ENCODE measurements around the gene GABBR2.

GABBR2 gene

GRCh38 chr9:98686961-98687855 lies 21.5 kb downstream of the GABBR2 start:
- TF ChIP-seq CREB1 (IDR thresholded peaks at IDR 0.05; ENCODE audit: low read depth), result no peak
- TF ChIP-seq EGR1 (IDR thresholded peaks at IDR 0.05), result no peak
- no peak for TF ChIP-seq RAD21 (IDR thresholded peaks at IDR 0.05; ENCODE audit: low read depth)
- no peak for TF ChIP-seq REST (IDR thresholded peaks at IDR 0.05; ENCODE audit: low read depth)
- TF ChIP-seq NFIC (IDR thresholded peaks at IDR 0.05), result no peak
- no peak for TF ChIP-seq TEAD4 (IDR thresholded peaks at IDR 0.05)
- no peak for TF ChIP-seq FOXM1 (IDR thresholded peaks at IDR 0.05; ENCODE audit: borderline replicate concordance, low read depth)
- TF ChIP-seq TCF12 (IDR thresholded peaks at IDR 0.05; ENCODE audit: low read depth), result no peak
- no peak for TF ChIP-seq CEBPB (IDR thresholded peaks at IDR 0.05)
- TF ChIP-seq MAX (IDR thresholded peaks at IDR 0.05), result no peak
- no peak for TF ChIP-seq USF1 (IDR thresholded peaks at IDR 0.05)
- no peak for TF ChIP-seq EP300 (IDR thresholded peaks at IDR 0.05; ENCODE audit: borderline replicate concordance)
- no peak for TF ChIP-seq YY1 (IDR thresholded peaks at IDR 0.05; ENCODE audit: low read depth)
- TF ChIP-seq TAF1 (IDR thresholded peaks at IDR 0.05; ENCODE audit: low read depth), result no peak
- TF ChIP-seq ZBTB7A (IDR thresholded peaks at IDR 0.05; ENCODE audit: low read depth), result no peak

- peak; percentile 14; the same call in 1 of the 2 replicates for TF ChIP-seq RAD21 (IDR thresholded peaks at IDR 0.05; ENCODE audit: low read depth)
- no peak for TF ChIP-seq CREB1 (IDR thresholded peaks at IDR 0.05; ENCODE audit: low read depth)
- TF ChIP-seq TAF1 (IDR thresholded peaks at IDR 0.05; ENCODE audit: low read depth), result no peak
- TF ChIP-seq CEBPB (IDR thresholded peaks at IDR 0.05), result no peak
Observed at GRCh38 chr9:98678244-98678842, 30.4 kb downstream of the GABBR2 start.

GRCh38 chr9:98673681-98674080 lies 35.1 kb downstream of the GABBR2 start:
- TF ChIP-seq USF1 (IDR thresholded peaks at IDR 0.05) (no peak), CEBPB (IDR thresholded peaks at IDR 0.05) (no peak), TCF12 (IDR thresholded peaks at IDR 0.05; ENCODE audit: low read depth) (no peak), TAF1 (IDR thresholded peaks at IDR 0.05; ENCODE audit: low read depth) (no peak), TEAD4 (IDR thresholded peaks at IDR 0.05) (no peak)

- TF ChIP-seq RAD21 (IDR thresholded peaks at IDR 0.05; ENCODE audit: low read depth) (no peak), TAF1 (IDR thresholded peaks at IDR 0.05; ENCODE audit: low read depth) (no peak), EGR1 (IDR thresholded peaks at IDR 0.05) (no peak), MAX (IDR thresholded peaks at IDR 0.05) (no peak), TEAD4 (IDR thresholded peaks at IDR 0.05) (no peak), FOXM1 (IDR thresholded peaks at IDR 0.05; ENCODE audit: borderline replicate concordance, low read depth) (no peak), ZBTB7A (IDR thresholded peaks at IDR 0.05; ENCODE audit: low read depth) (no peak), EP300 (IDR thresholded peaks at IDR 0.05; ENCODE audit: borderline replicate concordance) (no peak), USF1 (IDR thresholded peaks at IDR 0.05) (no peak), CREB1 (IDR thresholded peaks at IDR 0.05; ENCODE audit: low read depth) (no peak), TCF12 (IDR thresholded peaks at IDR 0.05; ENCODE audit: low read depth) (no peak), REST (IDR thresholded peaks at IDR 0.05; ENCODE audit: low read depth) (no peak), CEBPB (IDR thresholded peaks at IDR 0.05) (no peak), YY1 (IDR thresholded peaks at IDR 0.05; ENCODE audit: low read depth) (no peak), NFIC (IDR thresholded peaks at IDR 0.05) (no peak)
Observed at GRCh38 chr9:98667005-98667640, 41.6 kb downstream of the GABBR2 start.

- TF ChIP-seq TCF12 (IDR thresholded peaks at IDR 0.05; ENCODE audit: low read depth) (no peak), CREB1 (IDR thresholded peaks at IDR 0.05; ENCODE audit: low read depth) (no peak), TEAD4 (IDR thresholded peaks at IDR 0.05) (no peak), MAX (IDR thresholded peaks at IDR 0.05) (no peak), EGR1 (IDR thresholded peaks at IDR 0.05) (no peak), USF1 (IDR thresholded peaks at IDR 0.05) (no peak), YY1 (IDR thresholded peaks at IDR 0.05; ENCODE audit: low read depth) (no peak)
Observed at GRCh38 chr9:98665501-98665900, 43.2 kb downstream of the GABBR2 start.
